ENCODE measurements around the gene TMEM151A. TPM values are rescaled to one million over a fixed set of nuclear protein-coding genes. Genes with fewer than 3 reads are reported as not detected.

Gene TMEM151A
- total RNA-seq, 4 donors from 2014 or later, result 0.20 to 1.1 (median 0.22) TPM; not detected in 1

DNA sequence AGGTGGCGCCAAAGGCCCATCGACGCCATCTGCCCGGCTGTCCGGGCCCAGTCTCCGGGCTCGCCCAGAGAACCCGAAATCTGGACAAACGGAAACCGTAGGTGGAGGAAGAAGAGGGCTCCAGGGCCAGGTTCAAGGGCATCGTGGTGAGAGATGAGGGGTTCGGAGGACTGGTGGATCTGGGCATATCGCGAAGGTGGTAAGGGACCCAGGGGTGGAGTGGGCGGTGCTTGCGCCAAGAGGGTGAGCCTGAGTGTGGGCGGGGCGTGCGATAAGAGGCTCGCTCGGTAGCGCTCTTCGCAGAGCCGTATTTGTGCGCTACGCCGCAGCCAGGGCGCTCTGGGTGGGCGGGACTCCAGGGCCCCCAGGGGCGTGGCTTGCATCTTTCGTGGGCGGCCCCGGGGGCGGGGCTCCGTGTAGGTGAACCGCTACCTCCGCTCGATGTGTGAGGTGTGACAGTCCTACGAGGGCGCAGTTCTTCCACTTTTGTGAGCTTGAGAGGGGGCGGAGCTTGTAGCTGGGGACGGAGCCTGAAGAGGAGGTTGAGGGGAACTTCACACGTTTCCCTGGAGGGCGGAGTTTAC lies 20.4 kb downstream of the TMEM151A start:
- Histone ChIP-seq H3K27ac (peak overlapping the region; percentile 52 to 76 (median 73)), H3K4me1 (peaks cover 6 to 17% of the 10 kb centered on the region in 2 donors), H3K9me3 (no peaks in the 10 kb centered on the region), H3K4me3 (replicated peaks in 1 of 3) (peak overlapping the region in 2 of 3 donors; percentile 11 to 21), H3K36me3 (no peaks in the 10 kb centered on the region), H3K27me3 (peaks cover 3% of the 10 kb centered on the region)
- peak; percentile 87 to 93 for DNase-seq
- TF ChIP-seq POLR2A (IDR thresholded peaks at IDR 0.05) (peak in 1 of 2 donors; percentile 60), CTCF (IDR thresholded peaks at IDR 0.05) (peak; percentile 42 to 89 (median 78))
- intact Hi-C loops (cut with DNase I), result no loop called here
- WGBS, 2 donors, result 1% methylated on average over 21 to 25 of the region's 44 CpGs

DNA sequence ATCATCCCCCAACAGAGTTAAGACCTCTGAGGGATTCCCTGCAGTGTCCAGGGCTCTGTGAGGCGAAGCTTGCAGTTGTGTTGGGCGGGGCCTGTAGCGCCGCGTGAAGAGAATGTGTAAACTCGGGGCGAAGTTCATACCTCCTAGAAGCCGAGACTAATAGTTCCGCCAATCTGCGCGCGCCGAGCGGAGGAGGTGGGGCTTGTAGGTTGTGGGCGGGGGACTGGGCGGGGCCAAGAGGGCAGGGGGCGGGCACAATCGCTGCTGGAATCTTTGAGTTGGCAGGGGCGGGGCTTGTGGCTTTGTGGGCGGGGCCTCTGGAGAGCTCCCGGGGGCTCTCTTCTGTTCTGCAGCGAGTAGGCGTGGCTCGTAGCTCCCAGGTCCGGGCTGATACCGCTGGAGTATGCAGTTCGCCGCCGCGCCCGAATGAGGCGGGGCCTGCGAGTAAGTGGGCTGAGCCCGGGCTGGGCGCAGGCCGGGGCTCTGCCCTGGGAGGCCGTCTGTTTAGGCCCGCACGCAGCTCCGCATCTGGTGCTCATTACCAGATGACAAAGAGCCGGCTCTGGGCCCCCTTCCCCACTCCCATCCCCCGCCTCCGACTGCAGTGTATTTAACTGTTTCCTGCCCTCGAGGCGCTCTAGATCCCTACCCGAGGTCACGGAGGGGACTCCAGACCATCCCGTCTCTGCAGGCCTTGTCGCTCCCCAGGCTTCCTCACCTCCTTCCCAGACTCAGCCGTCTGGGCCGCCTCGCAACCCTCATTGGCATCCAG lies 21.0 kb downstream of the TMEM151A start:
- H3K9me3 ChIP-seq, result no peaks in the 10 kb centered on the region
- peak overlapping the region; percentile 73 to 76 (median 76) for H3K27ac ChIP-seq
- H3K27me3 ChIP-seq, result peaks cover 3% of the 10 kb centered on the region
- no peaks in the 10 kb centered on the region for H3K36me3 ChIP-seq
- TF ChIP-seq POLR2A (IDR thresholded peaks at IDR 0.05) (peak in 1 of 2 donors; percentile 35), CTCF (IDR thresholded peaks at IDR 0.05) (no peak)
- DNase-seq, result peak; percentile 94 to 96
- H3K4me1 ChIP-seq, result peaks cover 6 to 24% of the 10 kb centered on the region in 2 donors
- intact Hi-C loops (cut with DNase I), result no loop called here
- WGBS, 2 donors, result 8 to 14% methylated on average over 14 to 22 of the region's 52 CpGs
- H3K4me3 ChIP-seq (replicated peaks in 1 of 3), result peak overlapping the region in 2 of 3 donors; percentile 11 to 21

- WGBS, 2 donors, result 40 to 42% methylated on average over 20 to 30 of the region's 38 CpGs
- no peak for DNase-seq
- intact Hi-C loops (cut with DNase I), result no loop called here
- TF ChIP-seq CTCF (IDR thresholded peaks at IDR 0.05) (no peak), POLR2A (IDR thresholded peaks at IDR 0.05) (no peak)
- Histone ChIP-seq H3K27ac (peak overlapping the region; percentile 43 to 76 (median 73)), H3K9me3 (no peaks in the 10 kb centered on the region), H3K4me1 (peaks cover 6 to 29% of the 10 kb centered on the region in 2 donors), H3K4me3 (replicated peaks in 1 of 3) (peak overlapping the region in 1 of 3 donors; percentile 21), H3K36me3 (no peaks in the 10 kb centered on the region), H3K27me3 (peaks cover 3% of the 10 kb centered on the region)
Measured at GRCh38 chr11:66313321-66314185, 21.9 kb downstream of the TMEM151A start.

DNA sequence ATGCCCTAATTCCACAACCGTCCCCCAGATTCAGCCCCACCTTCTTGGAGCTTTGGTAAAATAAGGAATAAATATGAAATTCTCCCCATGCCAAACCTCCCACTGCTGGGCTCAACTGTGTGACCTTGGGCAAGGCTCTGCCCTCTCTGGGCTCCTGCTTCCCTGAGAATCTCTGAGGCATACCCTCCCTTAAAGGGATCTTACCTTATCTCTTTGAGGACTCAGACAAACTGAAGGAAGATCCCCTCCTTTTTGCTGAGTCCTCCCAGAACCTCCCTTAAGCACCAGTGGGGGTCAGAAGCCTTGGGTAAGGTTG lies 22.4 kb downstream of the TMEM151A start:
- Histone ChIP-seq H3K9me3 (no peaks in the 10 kb centered on the region), H3K36me3 (no peaks in the 10 kb centered on the region), H3K27ac (peak overlapping the region in 2 of 3 donors; percentile 8 to 73), H3K27me3 (peaks cover 3% of the 10 kb centered on the region), H3K4me1 (peaks cover 6 to 32% of the 10 kb centered on the region in 2 donors), H3K4me3 (replicated peaks in 1 of 3) (no peak overlapping the region)
- intact Hi-C loops (cut with DNase I), result no loop called here
- TF ChIP-seq CTCF (IDR thresholded peaks at IDR 0.05) (no peak), POLR2A (IDR thresholded peaks at IDR 0.05) (no peak)
- DNase-seq, result no peak
- 76 to 79% methylated on average over 1 of the region's 1 CpG for WGBS, 2 donors
